Gastroesophageal sphincter (tissue), 3 donors: Measurements from ENCODE around the gene UXT.

Experiments
- CTCF ChIP-seq, 4 experiments: fragments of 200-600 bp in 2 of 4; fragments of 450-650 bp in 2 of 4; sonication (generic) in 1 of 4; IDR thresholded peaks; one replicate each; pipeline ENCODE4 v1.5.1; 2017 to 2019; ENCODE audit warnings: antibody characterized with exemption in 4 of 4, mild to moderate bottlenecking in 2 of 4, moderate library complexity in 2 of 4
- EP300 ChIP-seq: sonication (generic); formaldehyde crosslinking; IDR thresholded peaks from one replicate; pipeline ENCODE4 v1.6.1; 2017; ENCODE audit warnings: antibody characterized with exemption, mild to moderate bottlenecking

DNA sequence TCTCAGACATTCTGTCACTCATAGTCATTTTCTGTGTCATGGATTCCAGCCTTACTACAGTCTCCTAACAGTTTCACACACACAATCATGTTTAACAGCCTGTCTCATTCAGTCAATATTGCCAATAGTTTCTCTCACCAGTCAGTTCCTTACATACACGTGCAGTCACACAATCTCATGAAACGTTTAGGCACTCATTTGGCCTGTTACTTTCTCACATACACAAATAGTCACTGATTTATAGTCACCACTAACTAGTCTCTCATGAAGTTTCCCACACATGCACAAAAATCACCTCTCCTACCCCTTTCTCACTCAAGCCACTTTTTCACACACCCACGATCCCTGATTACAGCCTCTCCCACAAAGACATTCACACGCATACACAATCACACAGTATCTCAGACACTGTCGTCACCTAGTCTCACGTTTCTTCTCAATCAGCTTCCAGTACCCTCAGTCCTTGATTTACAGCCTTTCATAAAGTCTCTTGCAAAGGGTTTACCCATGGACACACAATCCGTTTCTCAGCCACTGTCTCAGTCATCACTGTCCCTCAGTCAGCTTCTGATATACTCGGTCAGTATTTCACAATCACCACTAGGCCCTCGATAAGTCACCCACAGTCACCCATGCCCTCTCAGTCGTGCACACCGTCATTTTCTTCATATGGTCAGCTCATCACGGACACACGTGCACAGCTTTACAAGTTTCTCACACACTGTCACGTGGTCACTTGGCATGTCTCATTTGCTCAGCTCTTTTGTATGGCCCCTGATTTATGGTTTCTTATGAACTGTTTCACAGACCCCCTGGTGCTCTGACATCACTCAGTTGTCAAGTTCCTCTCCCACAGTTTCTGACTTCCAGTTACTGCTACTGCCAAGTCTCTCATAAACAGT, 25.0 kb downstream of the UXT start:
- TF ChIP-seq EP300 (no peak), CTCF (IDR thresholded peaks at IDR 0.05) (no peak)
